Spinal cord (tissue), 10 donors: ENCODE data around the gene CDH13. TPM values are rescaled to one million over a fixed set of nuclear protein-coding genes. Genes with fewer than 3 reads are reported as not detected.

Source experiments
- DNase-seq, 6 donors: peaks; one replicate each; pipeline versions ENCODE4 v3.0.0 to v3.0.0-alpha.2; 2013 to 2015; ENCODE audit warnings: low spot score in 6 of 6, low read depth in 4 of 6
- H3K27ac ChIP-seq: one replicate; pipeline ENCODE4 v1.5.1; 2013; ENCODE audit warnings: low read depth, low read length, control low read depth
- H3K27me3 ChIP-seq: one replicate; pipeline ENCODE4 v1.6.1; 2013; ENCODE audit warnings: low read length; ENCODE audit not compliant: control insufficient read depth, insufficient read depth
- H3K36me3 ChIP-seq: one replicate; pipeline ENCODE4 v1.6.1; 2013; ENCODE audit warnings: low read length; ENCODE audit not compliant: control insufficient read depth, insufficient read depth
- H3K4me1 ChIP-seq: one replicate; pipeline ENCODE4 v1.6.1; 2013; ENCODE audit warnings: low read length; ENCODE audit not compliant: control insufficient read depth, insufficient read depth
- H3K4me3 ChIP-seq: one replicate; pipeline ENCODE4 v1.5.1; 2013; ENCODE audit warnings: low read depth, low read length, control low read depth
- H3K9me3 ChIP-seq: one replicate; pipeline ENCODE4 v1.6.1; 2013; ENCODE audit warnings: low read length; ENCODE audit not compliant: control insufficient read depth, insufficient read depth
- WGBS: methylation state at CpG from one replicate; pipeline ENCODE4 v1.1.5; 2013; ENCODE audit warnings: missing lambda C conversion rate; ENCODE audit not compliant: insufficient coverage; 5-methylcytosine and 5-hydroxymethylcytosine counted together
- polyA plus RNA-seq, 2 donors: library from polyadenylated mRNA; unstranded; fragments of 120-200 nt; gene quantifications; one replicate each; pipeline ENCODE4 v1.2.1, GENCODE V29; 2013; ENCODE audit not compliant: insufficient read length in 2 of 2
- total RNA-seq, 2 donors: library from RNA; depleted of rRNA in 1 of 2; stranded (reverse); fragments of 120-200 nt in 1 of 2; fragments of >200 nt in 1 of 2; gene quantifications; one replicate each; pipeline versions ENCODE4 v1.2.3 to v1.2.4, GENCODE V29; 2013 to 2014
- donor health status: healthy.

CDH13 gene
- total and polyA plus RNA-seq, 4 donors, result 34.5 to 82.3 (median 76.4) TPM

DNA sequence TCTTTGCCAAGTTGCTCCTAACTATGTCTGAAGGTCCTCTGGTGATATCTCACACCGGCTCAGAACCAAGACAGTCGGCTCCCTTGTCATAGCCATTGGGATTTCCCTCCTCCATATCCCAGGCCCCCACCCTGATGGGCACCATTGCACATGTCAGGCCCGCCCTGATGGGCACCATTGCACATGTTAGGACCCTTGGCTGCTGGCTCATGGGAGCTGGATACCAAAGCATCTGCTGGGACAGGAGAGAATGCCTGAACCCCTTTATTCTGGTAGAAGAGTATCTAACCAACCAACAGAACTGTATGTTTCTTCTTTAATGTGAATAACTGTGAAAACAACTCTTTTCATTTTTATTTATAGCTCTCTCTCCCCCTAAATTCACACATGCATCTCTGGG lies 726.5 kb downstream of the CDH13 start:
- H3K4me3 ChIP-seq, result no peak overlapping the region
- peaks cover 3% of the 10 kb centered on the region for H3K4me1 ChIP-seq
- no peaks in the 10 kb centered on the region for H3K9me3 ChIP-seq
- H3K36me3 ChIP-seq, result no peaks in the 10 kb centered on the region
- DNase-seq, result no peak
- H3K27ac ChIP-seq, result no peak overlapping the region
- 81% methylated on average over 2 of the region's 3 CpGs for WGBS
- no peaks in the 10 kb centered on the region for H3K27me3 ChIP-seq

DNA sequence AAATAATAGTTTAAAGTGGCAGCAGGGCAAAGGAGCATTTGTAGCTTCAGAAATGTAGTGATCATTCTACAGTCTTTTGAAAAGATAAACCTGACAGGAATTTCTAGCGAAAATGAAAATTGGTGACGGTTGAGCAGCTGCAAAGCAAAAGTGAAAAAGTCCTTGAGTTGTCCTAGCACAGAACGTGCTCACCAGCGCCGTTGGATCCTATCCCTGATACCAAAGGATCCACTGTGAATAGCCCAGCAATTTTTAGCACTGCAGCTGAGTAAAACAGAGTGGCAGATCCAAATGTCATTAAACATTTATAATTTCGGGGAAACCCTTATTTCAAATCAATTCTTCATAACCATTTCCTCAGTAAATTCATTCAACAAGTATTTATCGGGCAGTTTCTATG lies 727.2 kb downstream of the CDH13 start:
- Histone ChIP-seq H3K36me3 (no peaks in the 10 kb centered on the region), H3K4me3 (no peak overlapping the region), H3K27me3 (no peaks in the 10 kb centered on the region), H3K4me1 (peaks cover 3% of the 10 kb centered on the region), H3K9me3 (no peaks in the 10 kb centered on the region), H3K27ac (no peak overlapping the region)
- DNase-seq, result no peak
- WGBS, result 95% methylated on average over 4 of the region's 7 CpGs

DNA sequence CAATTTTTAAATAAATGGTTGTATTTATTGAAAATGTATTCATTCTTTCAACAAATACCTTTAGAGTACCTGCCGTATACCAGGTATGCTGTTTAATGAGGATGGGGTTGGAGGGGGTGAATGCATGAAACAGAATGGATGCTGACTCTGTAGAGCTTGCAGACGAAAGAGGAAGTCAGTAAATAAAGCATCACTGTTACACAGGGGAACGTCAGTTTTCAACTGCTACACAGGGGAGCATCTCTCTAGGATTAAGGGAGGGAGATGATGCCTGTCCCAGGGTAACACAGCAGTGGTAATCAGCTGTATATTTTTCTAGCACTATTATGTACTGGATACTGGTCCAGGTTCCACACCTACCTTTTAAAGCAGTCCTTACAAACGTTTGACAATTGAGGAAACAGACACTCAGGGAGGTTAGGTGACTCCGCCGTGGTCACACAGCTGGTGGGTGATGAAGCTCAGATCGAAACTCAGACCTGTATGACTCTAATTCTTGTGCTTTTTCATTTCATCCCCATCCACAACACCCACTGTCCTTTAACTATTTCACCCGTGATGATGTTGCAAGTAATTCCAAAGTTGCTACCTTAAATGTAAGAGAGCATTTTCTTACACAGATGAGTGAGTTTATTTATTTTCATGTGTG lies 728.9 kb downstream of the CDH13 start:
- Histone ChIP-seq H3K9me3 (no peaks in the 10 kb centered on the region), H3K36me3 (no peaks in the 10 kb centered on the region), H3K4me1 (no peaks in the 10 kb centered on the region), H3K27ac (no peak overlapping the region), H3K27me3 (no peaks in the 10 kb centered on the region), H3K4me3 (no peak overlapping the region)
- no peak for DNase-seq
- 59% methylated on average over 5 of the region's 8 CpGs for WGBS

DNA sequence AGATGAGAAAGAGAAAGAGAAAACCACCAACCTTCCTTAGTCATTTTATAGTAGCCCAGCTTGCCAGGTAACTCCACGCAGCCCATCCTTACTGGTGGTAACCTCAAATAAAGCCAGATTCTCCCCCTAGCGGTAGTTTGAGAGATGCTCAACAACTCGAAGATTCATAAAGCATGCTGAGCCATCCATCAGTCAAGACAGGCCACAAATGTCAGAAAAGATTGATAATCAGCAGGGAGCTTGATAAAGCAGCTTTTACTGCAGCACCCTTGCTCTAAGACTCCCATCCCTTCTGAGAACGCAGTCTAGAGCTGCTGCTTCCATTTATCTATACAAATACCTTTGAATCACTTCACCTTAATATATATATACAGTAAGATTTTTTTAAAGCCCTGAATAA lies 729.5 kb downstream of the CDH13 start:
- Histone ChIP-seq H3K4me1 (no peaks in the 10 kb centered on the region), H3K36me3 (no peaks in the 10 kb centered on the region), H3K27ac (no peak overlapping the region), H3K4me3 (no peak overlapping the region), H3K9me3 (no peaks in the 10 kb centered on the region), H3K27me3 (no peaks in the 10 kb centered on the region)
- peak; percentile 28 to 92 (median 46) for DNase-seq
- 7% methylated on average over 3 of the region's 4 CpGs for WGBS

DNA sequence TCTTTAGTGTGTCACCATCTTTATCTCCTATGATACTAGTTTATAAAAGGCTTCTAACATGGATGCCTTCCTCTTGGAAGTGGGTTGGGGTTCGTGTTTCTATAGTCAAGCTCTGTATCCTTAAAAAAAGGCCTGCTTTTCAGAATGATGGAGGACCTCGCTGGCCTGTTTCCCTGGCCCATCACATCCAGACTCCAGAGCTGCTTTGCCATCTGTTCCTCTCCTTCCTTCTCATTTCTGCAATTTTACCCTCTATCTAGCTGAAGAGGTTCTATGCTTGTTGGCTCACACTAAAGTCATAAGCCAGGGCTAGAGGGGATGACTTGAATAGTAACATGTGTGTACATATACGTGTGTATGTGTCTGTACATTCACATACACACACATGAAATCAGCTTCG lies 730.2 kb downstream of the CDH13 start:
- no peaks in the 10 kb centered on the region for H3K27me3 ChIP-seq
- H3K9me3 ChIP-seq, result no peaks in the 10 kb centered on the region
- no peaks in the 10 kb centered on the region for H3K4me1 ChIP-seq
- no peak overlapping the region for H3K27ac ChIP-seq
- WGBS, result 80% methylated on average over 1 of the region's 4 CpGs
- no peak overlapping the region for H3K4me3 ChIP-seq
- H3K36me3 ChIP-seq, result no peaks in the 10 kb centered on the region
- DNase-seq, result peak in 1 of 6 donors; percentile 64

DNA sequence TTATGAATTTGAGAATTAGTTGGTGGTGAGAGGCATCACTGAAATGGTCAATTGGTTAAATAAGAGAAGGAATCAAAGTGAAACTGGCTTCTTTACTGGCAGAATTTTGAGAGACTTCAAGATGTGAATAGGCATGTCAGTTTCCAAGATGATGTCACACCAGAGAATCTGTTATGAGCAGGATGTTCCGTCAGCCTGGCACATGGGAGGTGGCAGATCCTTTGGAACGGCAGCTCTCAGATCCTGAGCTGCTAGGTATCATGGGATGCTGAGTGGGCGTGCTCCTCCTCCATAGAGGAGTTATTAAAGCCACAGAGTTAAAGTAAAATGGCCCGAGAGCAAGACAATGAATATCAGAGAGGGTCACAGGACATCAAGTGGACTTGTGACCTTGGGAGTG lies 736.8 kb downstream of the CDH13 start:
- no peak for DNase-seq
- Histone ChIP-seq H3K4me3 (no peak overlapping the region), H3K27me3 (no peaks in the 10 kb centered on the region), H3K4me1 (no peaks in the 10 kb centered on the region), H3K27ac (no peak overlapping the region), H3K9me3 (no peaks in the 10 kb centered on the region), H3K36me3 (no peaks in the 10 kb centered on the region)
- 76% methylated on average over 3 of the region's 4 CpGs for WGBS

DNA sequence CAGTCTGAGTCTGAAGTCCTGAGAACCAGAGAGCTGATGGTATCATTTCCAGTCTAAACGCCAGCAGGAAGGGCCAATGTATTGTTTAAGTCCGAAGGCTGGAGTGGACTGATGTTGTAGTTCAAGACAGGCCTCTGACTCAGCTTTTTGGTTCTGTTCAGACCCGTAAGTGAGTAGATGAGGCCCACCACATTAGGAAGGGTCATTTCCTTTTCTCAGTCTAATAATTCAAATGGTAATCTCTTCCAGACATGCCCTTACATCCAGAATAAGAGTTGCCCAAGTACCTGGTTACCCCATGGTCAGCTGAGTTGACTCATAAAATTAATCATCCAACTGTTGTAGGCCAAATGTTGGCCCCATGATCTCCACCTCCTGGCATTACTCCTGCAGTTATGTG lies 738.4 kb downstream of the CDH13 start:
- DNase-seq, result no peak
- H3K4me3 ChIP-seq, result no peak overlapping the region
- no peaks in the 10 kb centered on the region for H3K9me3 ChIP-seq
- H3K4me1 ChIP-seq, result no peaks in the 10 kb centered on the region
- no peaks in the 10 kb centered on the region for H3K36me3 ChIP-seq
- H3K27ac ChIP-seq, result no peak overlapping the region
- 86% methylated on average over 3 of the region's 3 CpGs for WGBS
- H3K27me3 ChIP-seq, result no peaks in the 10 kb centered on the region

DNA sequence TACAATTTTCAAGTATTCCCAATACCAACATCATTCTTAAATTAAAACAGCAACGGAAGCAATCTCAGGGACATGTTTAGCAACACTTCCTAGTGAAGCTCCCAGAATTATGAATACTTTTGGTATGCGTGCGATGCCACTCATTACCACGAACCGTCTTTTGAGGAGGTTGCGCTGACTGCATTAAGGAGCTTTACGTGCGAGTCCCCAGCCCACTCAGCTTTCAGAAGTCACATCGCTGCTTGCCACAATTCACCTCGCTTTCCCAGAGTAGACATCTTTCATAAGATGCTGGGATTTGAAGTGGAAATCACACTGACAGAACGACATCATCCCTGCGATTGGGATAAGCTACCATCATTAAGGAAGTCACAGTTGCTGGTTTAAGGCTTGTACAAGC lies 739.5 kb downstream of the CDH13 start:
- peak in 1 of 6 donors; percentile 49 for DNase-seq
- Histone ChIP-seq H3K27me3 (no peaks in the 10 kb centered on the region), H3K27ac (no peak overlapping the region), H3K4me1 (no peaks in the 10 kb centered on the region), H3K36me3 (no peaks in the 10 kb centered on the region), H3K4me3 (no peak overlapping the region), H3K9me3 (no peaks in the 10 kb centered on the region)
- 92% methylated on average over 9 of the region's 12 CpGs for WGBS

DNA sequence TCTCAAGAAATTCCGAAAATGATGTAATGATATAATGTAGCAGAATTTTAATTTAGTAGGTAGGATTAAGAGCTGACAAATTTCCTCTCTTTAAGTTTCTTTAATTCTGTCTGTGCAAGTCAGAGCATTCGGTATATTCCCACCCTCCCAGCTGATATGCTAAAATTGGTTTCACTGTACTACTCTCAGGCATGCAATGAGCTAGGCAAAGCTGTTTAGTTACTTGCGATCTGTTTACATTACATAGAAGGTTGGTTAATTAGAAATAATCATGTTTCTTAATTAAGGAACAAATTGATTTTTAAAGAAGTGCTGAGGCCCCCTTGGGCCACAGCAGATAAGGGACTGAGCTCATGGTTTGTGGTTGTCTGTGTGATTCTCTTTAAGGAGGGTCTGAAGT lies 748.2 kb downstream of the CDH13 start:
- H3K4me3 ChIP-seq, result no peak overlapping the region
- no peak overlapping the region for H3K27ac ChIP-seq
- no peaks in the 10 kb centered on the region for H3K36me3 ChIP-seq
- WGBS, result no CpG with 5 or more reads among the region's 3 CpGs
- peak in 1 of 6 donors; percentile 70 for DNase-seq
- no peaks in the 10 kb centered on the region for H3K9me3 ChIP-seq
- H3K4me1 ChIP-seq, result no peaks in the 10 kb centered on the region
- no peaks in the 10 kb centered on the region for H3K27me3 ChIP-seq

DNA sequence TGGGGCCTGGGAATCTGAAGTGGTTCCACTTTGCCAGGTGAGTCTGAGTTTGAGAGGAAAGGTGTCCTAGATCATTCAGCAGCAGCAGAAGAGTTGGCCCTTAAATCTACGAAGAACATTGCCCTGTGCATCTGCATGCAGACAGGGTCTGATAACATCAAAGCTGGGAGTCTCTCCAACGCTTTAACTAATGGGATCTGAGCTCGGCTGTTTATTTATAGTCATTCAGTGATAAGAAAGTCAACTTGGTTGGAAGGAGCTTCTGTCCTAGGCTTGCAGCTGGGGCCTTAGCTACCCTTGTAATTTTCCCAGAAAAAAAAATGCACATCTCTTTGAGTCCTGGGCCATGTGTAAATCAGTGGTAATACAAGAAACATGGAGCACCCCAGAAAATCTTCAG lies 763.0 kb downstream of the CDH13 start:
- Histone ChIP-seq H3K36me3 (no peaks in the 10 kb centered on the region), H3K27ac (no peak overlapping the region), H3K27me3 (no peaks in the 10 kb centered on the region), H3K4me1 (no peaks in the 10 kb centered on the region), H3K9me3 (no peaks in the 10 kb centered on the region), H3K4me3 (no peak overlapping the region)
- 45% methylated on average over 2 of the region's 3 CpGs for WGBS
- DNase-seq, result no peak
